CD1c-positive myeloid dendritic cell (primary cell): ENCODE measurements around the gene CD53.
A peak's percentile ranks its signal among the peaks of the same experiment; 100 is the strongest.
"Not testable (repeated sequence)": the region's sequence is repeated elsewhere in the genome, so short reads cannot be mapped to it uniquely, and the experiment has no call there.

ENCODE experiments used
- DNase-seq: peaks from one replicate; pipeline ENCODE4 v3.0.0-alpha.2; 2016; ENCODE audit errors: extremely low spot score

The CD53 gene

DNA sequence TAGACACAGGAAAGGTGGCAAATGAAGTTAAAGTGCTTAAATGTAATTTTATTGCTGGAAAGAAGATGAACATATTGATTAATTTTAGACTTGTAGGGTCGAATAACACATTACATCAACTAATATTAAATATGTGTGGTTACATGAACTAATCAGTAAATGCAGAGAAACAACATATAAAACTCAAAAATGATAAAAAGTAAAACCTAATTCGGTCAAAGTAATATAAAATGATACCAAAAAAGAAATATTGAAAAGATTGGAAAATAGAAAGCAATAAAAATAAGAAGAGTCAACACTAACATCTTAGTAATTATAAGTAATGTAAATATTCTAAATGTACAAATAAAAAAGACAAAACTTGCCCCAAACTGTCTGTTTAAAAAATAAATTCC, 43.3 kb downstream of the CD53 start:
- no peak for DNase-seq

- peak; percentile 50 for DNase-seq
These were observed 43.8 kb downstream of the CD53 start for GRCh38 chr1:110916669-110917306.

DNA sequence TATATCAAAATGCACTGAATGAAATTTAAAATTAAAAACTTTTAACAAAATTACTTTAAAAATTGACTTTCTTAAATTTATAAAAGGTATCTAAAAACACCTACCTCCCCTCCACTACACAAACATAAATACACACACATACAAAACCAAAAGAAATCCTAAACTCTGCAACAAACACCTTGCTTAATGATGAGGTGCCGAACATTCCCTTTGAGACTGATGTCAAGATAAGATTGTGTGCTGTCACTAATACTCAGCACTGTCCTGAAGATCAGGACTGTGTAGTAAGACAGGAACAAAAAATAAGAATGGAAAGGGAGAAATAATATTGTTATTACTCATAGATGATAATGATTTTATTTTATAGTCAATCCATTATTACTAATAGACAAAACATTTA, 45.1 kb downstream of the CD53 start:
- no peak for DNase-seq

- DNase-seq: no peak
These were observed 49.0 kb downstream of the CD53 start for GRCh38 chr1:110921953-110922352.

DNA sequence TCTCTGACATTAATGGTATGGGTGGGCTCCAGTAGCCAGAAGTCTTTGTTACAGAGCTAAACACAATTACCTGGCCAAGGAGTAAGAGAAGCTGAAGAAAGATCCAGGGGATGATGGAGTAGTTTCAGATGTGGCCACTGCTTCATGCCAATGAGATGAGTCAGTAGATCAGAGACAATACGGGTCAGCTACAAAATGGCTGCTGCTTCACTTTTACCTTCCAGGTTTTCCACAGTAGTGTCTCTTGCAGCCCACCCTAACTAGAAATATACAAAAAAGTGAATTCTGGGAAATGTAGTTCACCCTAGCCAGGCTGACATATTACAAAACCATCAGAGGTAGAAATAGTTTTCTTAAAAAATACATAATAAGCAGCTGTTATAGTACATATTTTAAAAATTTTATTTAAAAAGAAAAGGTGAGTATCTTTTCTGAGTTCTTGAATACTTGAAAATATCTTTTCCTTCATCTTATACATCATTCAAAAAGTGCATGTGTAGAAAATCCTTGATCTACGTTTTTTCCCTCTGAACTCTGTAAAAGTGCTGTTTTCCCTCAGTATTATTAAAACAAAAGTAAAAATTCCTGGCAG, 54.6 kb downstream of the CD53 start:
- DNase-seq: no peak

- no peak for DNase-seq
These were observed 55.2 kb downstream of the CD53 start for GRCh38 chr1:110928191-110928590.

DNA sequence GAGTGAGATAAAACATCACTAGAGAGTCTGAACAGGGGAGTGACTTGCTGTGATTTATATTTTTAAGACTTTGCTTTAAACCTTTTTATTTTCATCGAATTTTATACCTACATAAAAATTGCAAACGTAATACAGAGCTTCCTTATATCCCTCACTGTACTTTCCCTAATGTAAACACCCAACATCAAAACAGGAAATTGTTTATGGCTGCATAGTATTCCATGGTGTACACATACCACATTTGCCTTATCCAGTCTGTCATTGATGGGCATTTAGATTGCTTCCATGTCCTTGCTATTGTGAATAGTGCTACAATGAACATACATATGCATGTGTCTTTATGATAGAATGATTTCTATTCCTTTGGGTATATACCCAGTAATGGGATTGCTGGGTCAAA, 56.0 kb downstream of the CD53 start:
- no peak for DNase-seq

GRCh38 chr1:110931097-110931496, 58.1 kb downstream of the CD53 start:
- not testable (repeated sequence) for DNase-seq

GRCh38 chr1:110936567-110936966, 63.6 kb downstream of the CD53 start:
- DNase-seq: no peak

- no peak for DNase-seq
These were observed 71.9 kb downstream of the CD53 start for GRCh38 chr1:110944806-110945205.

DNA sequence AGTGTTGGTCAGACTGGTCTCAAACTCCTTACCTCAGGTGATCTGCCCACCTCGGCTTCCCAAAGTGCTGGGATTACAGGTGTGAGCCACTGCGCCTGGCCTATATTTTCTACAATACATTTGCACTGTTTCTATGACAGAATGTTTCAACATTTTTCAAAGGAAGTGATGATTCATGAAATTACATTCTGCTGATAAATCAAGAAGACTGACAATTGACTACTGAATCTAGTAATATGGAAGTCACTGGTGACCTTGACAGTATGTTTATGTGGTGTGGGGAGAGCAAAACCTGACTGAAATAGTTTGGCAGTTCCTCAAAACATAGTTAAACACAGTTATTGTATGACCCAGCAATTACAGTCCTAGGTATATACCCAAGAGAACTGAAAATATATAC, 72.7 kb downstream of the CD53 start:
- no peak for DNase-seq

DNA sequence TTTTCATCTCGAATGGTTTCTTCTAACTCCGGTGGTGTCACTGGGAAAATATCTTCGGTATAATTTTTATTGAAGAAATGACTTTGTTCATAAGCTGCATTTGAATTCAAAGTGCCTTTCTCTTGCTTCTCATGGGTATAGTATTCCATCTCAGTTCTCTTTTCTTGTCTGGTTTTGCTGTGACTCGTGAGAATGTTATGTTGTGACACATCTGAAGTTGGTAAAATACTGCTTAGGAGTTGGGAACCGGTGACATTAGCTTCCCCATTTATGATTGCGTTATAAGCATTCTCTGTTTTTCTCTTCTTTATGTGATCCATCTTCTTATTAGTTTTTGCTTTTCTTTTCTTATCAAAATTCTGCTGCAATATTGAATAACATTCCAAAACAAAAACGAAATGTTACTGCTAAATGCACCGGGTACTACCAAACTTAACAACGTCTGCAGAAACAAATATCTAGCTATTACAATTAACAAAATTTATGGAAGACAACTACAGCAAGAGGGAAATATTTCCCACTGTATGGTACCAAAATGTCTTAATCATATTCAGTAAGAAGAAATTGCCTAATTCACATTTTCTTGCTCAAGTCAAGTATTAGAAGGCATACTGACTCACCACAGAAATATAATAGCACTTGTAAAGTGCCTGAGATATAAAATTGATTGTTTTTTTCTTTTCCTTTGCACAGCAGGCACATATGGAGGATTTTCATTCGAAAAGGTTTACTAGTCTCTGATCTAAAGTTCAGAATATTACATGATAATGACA, 75.3 kb downstream of the CD53 start:
- peak; percentile 53 for DNase-seq
